IMR-90 (cell line): ENCODE results near the gene ZNFX1. TPM values are rescaled to one million over a fixed set of nuclear protein-coding genes. Genes with fewer than 3 reads are reported as not detected.

Experiments
- ATAC-seq: fragments of 200-7000 bp; cut with Tn5 transposase; 2 replicates; pipeline ENCODE4 v1.9.1; 2020; ENCODE audit warnings: low read depth, mild to moderate bottlenecking, moderate library complexity
- BruUV-seq: library from RNA; stranded (reverse); fragments of 400-500 nt; replicated peaks from 2 replicates; lab custom pipeline; 2021; lab: Mats Ljungman, UMichigan
- CTCF ChIA-PET: fragments of 300-600 bp; formaldehyde crosslinking; extraction: SDS; loops from one replicate; lab custom pipeline; 2021; ENCODE audit warnings: antibody characterized with exemption; lab: Yijun Ruan, JAX
- POLR2A ChIA-PET: fragments of 300-600 bp; sonication (Branson Sonifier 250); formaldehyde crosslinking; loops from one replicate; lab custom pipeline; 2022; ENCODE audit warnings: antibody characterized with exemption; ENCODE audit not compliant: unreplicated experiment; lab: Charles Lee
- DNase-seq: peaks from one replicate; pipeline ENCODE4 v3.0.0; 2013
- H2AFZ ChIP-seq: replicated peaks from 2 replicates; pipeline ENCODE3; 2013; ENCODE audit warnings: low read length, mild to moderate bottlenecking; ENCODE audit not compliant: poor library complexity
- H2AK5ac ChIP-seq: 2 replicates; pipeline ENCODE4 v1.6.1; 2013; ENCODE audit warnings: low read depth, low read length, inconsistent platforms
- H2AK9ac ChIP-seq: replicated peaks from 2 replicates; pipeline ENCODE3; 2013; ENCODE audit warnings: mild to moderate bottlenecking, low read depth, low read length, moderate library complexity; ENCODE audit not compliant: poor library complexity
- H2BK120ac ChIP-seq: 2 replicates; pipeline ENCODE4 v1.6.1; 2013; ENCODE audit warnings: low read depth, low read length, inconsistent platforms
- H2BK15ac ChIP-seq: 3 replicates; pipeline ENCODE4 v1.6.1; 2013; ENCODE audit warnings: low read depth, low read length, inconsistent platforms
- H2BK20ac ChIP-seq: 2 replicates; pipeline ENCODE4 v1.6.1; 2013; ENCODE audit warnings: low read depth, mild to moderate bottlenecking, inconsistent platforms, low read length, moderate library complexity
- H2BK5ac ChIP-seq: 2 replicates; pipeline ENCODE4 v1.6.1; 2013; ENCODE audit warnings: mild to moderate bottlenecking, low read depth, low read length, inconsistent platforms; ENCODE audit not compliant: poor library complexity, severe bottlenecking
- H3K14ac ChIP-seq: replicated peaks from 2 replicates; pipeline ENCODE4 v1.6.1; 2013; ENCODE audit warnings: low read depth, low read length, inconsistent platforms
- H3K18ac ChIP-seq: 2 replicates; pipeline ENCODE4 v1.6.1; 2013; ENCODE audit warnings: low read depth, low read length, control low read depth
- H3K23ac ChIP-seq: 2 replicates; pipeline ENCODE4 v1.6.1; 2013; ENCODE audit warnings: low read depth, low read length, inconsistent platforms
- H3K27ac ChIP-seq: 2 replicates; pipeline ENCODE4 v1.5.1; 2013; ENCODE audit warnings: mild to moderate bottlenecking, control low read depth, low read length; ENCODE audit not compliant: insufficient read depth
- H3K27me3 ChIP-seq: 2 replicates; pipeline ENCODE4 v1.6.1; 2013; ENCODE audit warnings: low read length; ENCODE audit not compliant: control insufficient read depth, insufficient read depth
- H3K36me3 ChIP-seq: 2 replicates; pipeline ENCODE4 v1.6.1; 2013; ENCODE audit warnings: low read length, mixed read lengths; ENCODE audit not compliant: control insufficient read depth, insufficient read depth
- H3K4ac ChIP-seq: 2 replicates; pipeline ENCODE4 v1.6.1; 2013; ENCODE audit warnings: low read depth, low read length, inconsistent platforms
- H3K4me1 ChIP-seq: 2 replicates; pipeline ENCODE4 v1.6.1; 2013; ENCODE audit warnings: low read length, mixed read lengths; ENCODE audit not compliant: control insufficient read depth, insufficient read depth
- H3K4me2 ChIP-seq: 2 replicates; pipeline ENCODE4 v1.6.1; 2013; ENCODE audit warnings: low read depth, mild to moderate bottlenecking, control low read depth, low read length, moderate library complexity
- H3K4me3 ChIP-seq: 2 replicates; pipeline ENCODE4 v1.5.1; 2013; ENCODE audit warnings: low read depth, mild to moderate bottlenecking, control low read depth, low read length, moderate library complexity; ENCODE audit not compliant: insufficient read depth
- H3K56ac ChIP-seq: 2 replicates; pipeline ENCODE4 v1.6.1; 2013; ENCODE audit warnings: low read length, inconsistent platforms; ENCODE audit not compliant: insufficient read depth; ENCODE audit errors: extremely low read depth
- H3K79me1 ChIP-seq, 2 experiments: 2 replicates each; pipeline ENCODE4 v1.6.1; 2013; ENCODE audit warnings: low read length in 2 of 2, inconsistent platforms in 1 of 2, low read depth in 1 of 2
- H3K9ac ChIP-seq: 2 replicates; pipeline ENCODE4 v1.6.1; 2013; ENCODE audit warnings: low read depth, low read length, control low read depth
- H3K9me1 ChIP-seq: 2 replicates; pipeline ENCODE4 v1.6.1; 2013; ENCODE audit warnings: low read length, inconsistent platforms; ENCODE audit not compliant: insufficient read depth
- H3K9me3 ChIP-seq: 2 replicates; pipeline ENCODE4 v1.6.1; 2013; ENCODE audit warnings: low read length; ENCODE audit not compliant: control insufficient read depth, insufficient read depth
- H4K20me1 ChIP-seq: 2 replicates; pipeline ENCODE4 v1.6.1; 2013; ENCODE audit warnings: low read length, inconsistent platforms; ENCODE audit not compliant: insufficient read depth
- H4K5ac ChIP-seq: 2 replicates; pipeline ENCODE4 v1.6.1; 2013; ENCODE audit warnings: mild to moderate bottlenecking, low read depth, low read length, control low read depth
- H4K8ac ChIP-seq, 2 experiments: 2 replicates each; pipeline ENCODE4 v1.6.1; 2013; ENCODE audit warnings: low read depth in 2 of 2, low read length in 2 of 2, control low read depth in 1 of 2, inconsistent platforms in 1 of 2
- H4K91ac ChIP-seq: 2 replicates; pipeline ENCODE4 v1.6.1; 2013; ENCODE audit warnings: low read depth, low read length, inconsistent platforms; ENCODE audit not compliant: insufficient read depth
- BHLHE40 ChIP-seq: fragments of 150-350 bp; IDR thresholded peaks from 2 replicates; pipeline ENCODE4 v1.6.1; 2016; ENCODE audit warnings: mild to moderate bottlenecking, low read depth, low read length
- CEBPB ChIP-seq: IDR thresholded peaks from 2 replicates; pipeline ENCODE4 v1.6.1; 2012; ENCODE audit warnings: low read depth, low read length, improper control_type of control experiment
- CHD1 ChIP-seq: IDR thresholded peaks from 2 replicates; pipeline ENCODE4 v1.6.1; 2012; ENCODE audit warnings: low read depth, low read length, improper control_type of control experiment
- FOS ChIP-seq: fragments of 150-350 bp; IDR thresholded peaks from 2 replicates; pipeline ENCODE4 v1.6.1; 2016; ENCODE audit warnings: low read depth, low read length
- MAFK ChIP-seq: IDR thresholded peaks from 2 replicates; pipeline ENCODE4 v1.6.1; 2012; ENCODE audit warnings: low read depth, low read length, improper control_type of control experiment
- MAZ ChIP-seq: IDR thresholded peaks from 2 replicates; pipeline ENCODE4 v1.6.1; 2012; ENCODE audit warnings: low read depth, mild to moderate bottlenecking, low read length, improper control_type of control experiment, moderate library complexity, borderline replicate concordance
- MXI1 ChIP-seq: IDR thresholded peaks from 2 replicates; pipeline ENCODE4 v1.6.1; 2012; ENCODE audit warnings: low read depth, mild to moderate bottlenecking, low read length, moderate library complexity, borderline replicate concordance
- NFE2L2 ChIP-seq: fragments of 150-350 bp; IDR thresholded peaks from 2 replicates; pipeline ENCODE4 v1.6.1; 2016; ENCODE audit warnings: low read depth, mild to moderate bottlenecking, low read length
- POLR2A ChIP-seq: IDR thresholded peaks from 2 replicates; pipeline ENCODE4 v1.6.1; 2012; ENCODE audit warnings: mild to moderate bottlenecking, low read depth, low read length
- RAD21 ChIP-seq: IDR thresholded peaks from 2 replicates; pipeline ENCODE4 v1.6.1; 2012; ENCODE audit warnings: low read length, improper control_type of control experiment
- RCOR1 ChIP-seq: IDR thresholded peaks from 2 replicates; pipeline ENCODE4 v1.6.1; 2012; ENCODE audit warnings: mild to moderate bottlenecking, low read length, improper control_type of control experiment; ENCODE audit not compliant: insufficient replicate concordance
- RFX5 ChIP-seq: IDR thresholded peaks from 2 replicates; pipeline ENCODE4 v1.8.0; 2012; ENCODE audit warnings: low read depth, mild to moderate bottlenecking, low read length, moderate library complexity
- SMC3 ChIP-seq: fragments of 150-350 bp; IDR thresholded peaks from 2 replicates; pipeline ENCODE4 v1.6.1; 2016; ENCODE audit warnings: low read depth, mild to moderate bottlenecking, antibody characterized with exemption, low read length, moderate library complexity
- WGBS, 2 experiments: methylation state at CpG; one replicate each; pipeline versions ENCODE4 v1.1.5 to v1.1.7; 2013; ENCODE audit warnings: missing lambda C conversion rate in 2 of 2; ENCODE audit not compliant: insufficient read length in 1 of 2; ENCODE audit errors: extremely low coverage in 2 of 2; 5-methylcytosine and 5-hydroxymethylcytosine counted together
- dilution Hi-C: fragments of 300-500 bp; cut with HindIII; formaldehyde crosslinking; loops from one replicate; pipeline ENCODE4 v1.14.3; 2018; ENCODE audit warnings: low sequenced_read_pairs; ENCODE audit not compliant: unreplicated experiment
- in situ Hi-C: fragments of 300-500 bp; cut with MboI; formaldehyde crosslinking; loops from 3 replicates; pipeline ENCODE4 v1.14.3; 2019; ENCODE audit warnings: low sequenced_read_pairs, inconsistent platforms, mixed read lengths
- intact Hi-C: fragments of 100-400 bp; cut with micrococcal nuclease; formaldehyde crosslinking; loops from 2 replicates; pipeline ENCODE4 v1.10.0; 2022
- polyA plus RNA-seq, 3 experiments: library from polyadenylated mRNA; depleted of rRNA; stranded (reverse); fragments of >200 nt; gene quantifications; 2 replicates each; pipeline ENCODE4 v1.2.3, GENCODE V29; 2012; ENCODE audit warnings: low replicate concordance in 1 of 3
- total RNA-seq: library from RNA; depleted of rRNA; stranded (reverse); fragments of >200 nt; gene quantifications from 2 replicates; pipeline ENCODE4 v1.2.3, GENCODE V29; 2012
- TF ChIP-seq, protein P1 (sequence below): conservative IDR thresholded peaks from 2 replicates; pipeline ENCODE4 v1.5.1; 2012; ENCODE audit warnings: mild to moderate bottlenecking, low read depth, low read length, improper control_type of control experiment
- TF ChIP-seq, protein P2 (sequence below): fragments of 150-350 bp; IDR thresholded peaks from 2 replicates; pipeline ENCODE4 v1.6.1; 2016; ENCODE audit warnings: low read depth, mild to moderate bottlenecking, low read length, moderate library complexity, borderline replicate concordance
- TF ChIP-seq, protein P3 (sequence below): fragments of 150-350 bp; IDR thresholded peaks from 2 replicates; pipeline ENCODE4 v1.6.1; 2017; ENCODE audit warnings: mild to moderate bottlenecking, antibody characterized with exemption, low read length, low read depth

The ZNFX1 gene
- total and polyA plus RNA-seq, 2 of the 4 experiments (the other 2 are of a cell fraction): 10.9 to 60.9 TPM

DNA sequence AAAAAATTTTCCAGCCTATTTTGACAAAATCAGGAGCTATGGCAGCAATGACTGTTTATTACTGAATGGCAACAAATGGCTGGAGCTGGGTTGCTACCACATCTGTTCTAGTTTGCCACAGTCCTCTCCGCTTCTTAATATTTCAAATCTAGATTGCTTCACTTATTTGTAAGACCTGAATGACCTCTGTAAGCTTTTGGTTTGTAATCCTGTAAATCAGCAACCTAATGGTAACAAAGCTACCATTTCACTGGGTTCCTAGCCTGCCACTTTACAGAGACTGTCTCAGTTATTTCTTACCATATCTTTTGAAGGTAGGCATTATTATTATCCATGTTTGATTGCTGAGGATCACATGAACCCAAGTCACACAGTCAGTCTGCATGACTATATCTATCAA is 15.4 kb downstream of the ZNFX1 start:
- ChIA-PET CTCF (no interaction called here), POLR2A (interaction anchor here (0.6 kb wide), 1 partner anchor 438 kb away, joined by 17 read pairs; no protein-coding TSS in a partner anchor)
- Histone ChIP-seq H3K9me3 (no peaks in the 10 kb centered on the region), H3K27me3 (no peaks in the 10 kb centered on the region), H2BK5ac (no peak overlapping the region), H3K4me1 (no peaks in the 10 kb centered on the region; the same call in 1 of the 2 replicates), H3K9me1 (peaks cover 7% of the 10 kb centered on the region), H3K18ac (no peak overlapping the region), H3K79me1 (peaks cover 25 to 53% of the 10 kb centered on the region in 2 experiments), H3K4me3 (no peak overlapping the region), H3K27ac (no peak overlapping the region), H3K4ac (no peak overlapping the region), H2BK15ac (no peak overlapping the region), H4K20me1 (peaks cover 27% of the 10 kb centered on the region), H4K5ac (no peak overlapping the region), H3K14ac (no peak overlapping the region), H3K36me3 (peaks cover 48% of the 10 kb centered on the region), H2BK20ac (no peak overlapping the region), H2AK9ac (no peak overlapping the region), H3K56ac (no peak overlapping the region), H3K9ac (no peak overlapping the region), H2BK120ac (no peak overlapping the region), H2AFZ (no peak overlapping the region), H3K23ac (no peak overlapping the region), H3K4me2 (no peak overlapping the region), H2AK5ac (no peak overlapping the region), H4K8ac (no peak overlapping the region), H4K91ac (no peak overlapping the region)
- in situ Hi-C loops (no loop called here), dilution Hi-C loops (no loop called here), intact Hi-C loops (no loop called here)
- TF ChIP-seq, protein P1, sequence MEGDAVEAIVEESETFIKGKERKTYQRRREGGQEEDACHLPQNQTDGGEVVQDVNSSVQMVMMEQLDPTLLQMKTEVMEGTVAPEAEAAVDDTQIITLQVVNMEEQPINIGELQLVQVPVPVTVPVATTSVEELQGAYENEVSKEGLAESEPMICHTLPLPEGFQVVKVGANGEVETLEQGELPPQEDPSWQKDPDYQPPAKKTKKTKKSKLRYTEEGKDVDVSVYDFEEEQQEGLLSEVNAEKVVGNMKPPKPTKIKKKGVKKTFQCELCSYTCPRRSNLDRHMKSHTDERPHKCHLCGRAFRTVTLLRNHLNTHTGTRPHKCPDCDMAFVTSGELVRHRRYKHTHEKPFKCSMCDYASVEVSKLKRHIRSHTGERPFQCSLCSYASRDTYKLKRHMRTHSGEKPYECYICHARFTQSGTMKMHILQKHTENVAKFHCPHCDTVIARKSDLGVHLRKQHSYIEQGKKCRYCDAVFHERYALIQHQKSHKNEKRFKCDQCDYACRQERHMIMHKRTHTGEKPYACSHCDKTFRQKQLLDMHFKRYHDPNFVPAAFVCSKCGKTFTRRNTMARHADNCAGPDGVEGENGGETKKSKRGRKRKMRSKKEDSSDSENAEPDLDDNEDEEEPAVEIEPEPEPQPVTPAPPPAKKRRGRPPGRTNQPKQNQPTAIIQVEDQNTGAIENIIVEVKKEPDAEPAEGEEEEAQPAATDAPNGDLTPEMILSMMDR: no peak
- TF ChIP-seq MXI1 (no peak), SMC3 (no peak), CHD1 (no peak), FOS (no peak), RFX5 (no peak), MAFK (no peak), BHLHE40 (no peak), POLR2A (no peak), NFE2L2 (no peak), CEBPB (no peak), RAD21 (no peak), RCOR1 (no peak), MAZ (no peak)
- TF ChIP-seq, protein P2, sequence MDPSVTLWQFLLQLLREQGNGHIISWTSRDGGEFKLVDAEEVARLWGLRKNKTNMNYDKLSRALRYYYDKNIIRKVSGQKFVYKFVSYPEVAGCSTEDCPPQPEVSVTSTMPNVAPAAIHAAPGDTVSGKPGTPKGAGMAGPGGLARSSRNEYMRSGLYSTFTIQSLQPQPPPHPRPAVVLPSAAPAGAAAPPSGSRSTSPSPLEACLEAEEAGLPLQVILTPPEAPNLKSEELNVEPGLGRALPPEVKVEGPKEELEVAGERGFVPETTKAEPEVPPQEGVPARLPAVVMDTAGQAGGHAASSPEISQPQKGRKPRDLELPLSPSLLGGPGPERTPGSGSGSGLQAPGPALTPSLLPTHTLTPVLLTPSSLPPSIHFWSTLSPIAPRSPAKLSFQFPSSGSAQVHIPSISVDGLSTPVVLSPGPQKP: no peak
- TF ChIP-seq, protein P3, sequence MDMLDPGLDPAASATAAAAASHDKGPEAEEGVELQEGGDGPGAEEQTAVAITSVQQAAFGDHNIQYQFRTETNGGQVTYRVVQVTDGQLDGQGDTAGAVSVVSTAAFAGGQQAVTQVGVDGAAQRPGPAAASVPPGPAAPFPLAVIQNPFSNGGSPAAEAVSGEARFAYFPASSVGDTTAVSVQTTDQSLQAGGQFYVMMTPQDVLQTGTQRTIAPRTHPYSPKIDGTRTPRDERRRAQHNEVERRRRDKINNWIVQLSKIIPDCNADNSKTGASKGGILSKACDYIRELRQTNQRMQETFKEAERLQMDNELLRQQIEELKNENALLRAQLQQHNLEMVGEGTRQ: no peak
- 50% methylated on average over 1 of the region's 1 CpG; no CpG with 5 or more reads in 1 of the 2 experiments for WGBS, 2 experiments
- DNase-seq: no peak
- no TSS peak for BruUV-seq
- no peak for ATAC-seq
